Measurements from ENCODE around the gene LGALS3BP.

The LGALS3BP gene

DNA sequence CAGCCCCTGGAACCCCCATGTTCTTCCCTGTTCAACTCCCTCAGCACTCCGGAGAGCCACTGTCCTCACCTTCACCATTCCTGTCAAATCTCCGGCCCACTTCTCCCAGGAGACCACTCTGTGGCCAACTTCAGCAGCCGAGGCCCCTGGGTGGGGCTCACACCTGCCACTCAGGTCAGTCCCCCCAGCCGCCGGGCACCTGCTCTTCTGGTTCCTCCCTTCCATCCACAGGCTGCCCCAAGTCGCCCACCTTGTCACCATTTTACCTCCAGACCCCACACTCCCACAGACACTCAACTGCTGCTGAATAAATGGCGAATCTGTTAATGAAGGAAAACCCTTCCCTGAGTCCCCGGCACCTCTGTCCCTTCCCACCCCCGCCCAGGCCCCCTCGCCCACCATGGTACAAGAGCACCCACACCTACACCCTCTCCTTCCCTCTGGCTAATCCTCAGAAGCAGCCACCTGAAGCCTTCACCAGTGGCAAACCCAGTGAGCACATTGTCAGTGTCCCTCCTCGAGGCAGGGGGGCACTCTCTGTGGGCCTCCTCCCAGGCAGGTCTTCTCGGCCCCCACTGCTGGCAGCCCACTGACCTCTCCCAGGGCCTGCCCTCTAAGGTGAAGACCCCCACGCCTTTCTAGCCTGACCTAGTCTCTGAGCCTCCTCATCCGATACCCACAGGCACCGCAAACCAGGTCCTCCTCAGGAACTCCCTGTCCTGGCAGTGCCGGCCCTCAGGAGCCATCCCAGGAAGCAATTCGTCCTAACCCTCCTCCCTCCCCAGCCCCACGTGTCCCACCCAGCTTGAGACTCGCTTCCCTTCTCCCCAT is 21.7 kb upstream of the LGALS3BP start:
- Histone ChIP-seq H3K4me1 (ENCODE audit: insufficient read depth, low read length, severe bottlenecking) (no peaks in the 10 kb centered on the region), H4K20me1 (ENCODE audit: insufficient read depth, low read length) (no peaks in the 10 kb centered on the region)

DNA sequence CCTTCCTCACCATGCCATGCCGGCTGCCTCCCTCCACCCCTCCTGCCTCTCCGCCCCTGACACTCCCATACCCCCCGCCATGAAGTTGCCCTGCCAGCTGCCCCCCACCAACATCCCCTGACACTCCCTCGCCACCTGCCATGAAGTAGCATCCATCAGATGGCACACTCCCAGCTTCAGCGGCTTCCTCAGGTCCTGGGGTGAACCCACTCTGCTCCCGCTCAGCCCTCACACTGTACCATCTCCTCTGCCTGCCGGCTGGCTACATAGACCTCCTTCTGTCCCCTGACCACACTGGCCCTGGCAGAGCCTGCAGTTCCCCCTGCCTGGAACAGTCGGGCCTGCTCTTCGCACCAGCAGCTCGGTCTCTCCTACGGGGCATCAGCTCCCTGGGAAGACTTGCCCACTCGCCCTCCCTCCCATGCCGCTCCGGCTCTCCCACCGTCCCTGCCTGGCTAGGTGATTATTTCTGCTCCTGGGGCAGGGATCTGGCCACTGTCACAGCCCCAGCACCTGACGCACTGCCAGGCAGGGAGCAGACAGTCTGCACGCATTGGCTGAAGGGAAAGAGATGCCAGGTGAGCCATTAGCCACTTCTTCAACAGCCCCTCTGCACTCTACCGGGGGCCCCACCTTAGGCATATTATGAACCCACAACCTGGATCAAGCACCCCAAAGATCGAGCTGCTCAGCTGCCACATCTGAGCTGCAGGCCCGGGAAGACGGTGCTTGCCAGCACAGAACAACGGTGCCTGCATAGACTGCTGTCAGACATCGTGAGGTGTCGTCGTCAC is 20.9 kb upstream of the LGALS3BP start:
- TF ChIP-seq, protein P1, sequence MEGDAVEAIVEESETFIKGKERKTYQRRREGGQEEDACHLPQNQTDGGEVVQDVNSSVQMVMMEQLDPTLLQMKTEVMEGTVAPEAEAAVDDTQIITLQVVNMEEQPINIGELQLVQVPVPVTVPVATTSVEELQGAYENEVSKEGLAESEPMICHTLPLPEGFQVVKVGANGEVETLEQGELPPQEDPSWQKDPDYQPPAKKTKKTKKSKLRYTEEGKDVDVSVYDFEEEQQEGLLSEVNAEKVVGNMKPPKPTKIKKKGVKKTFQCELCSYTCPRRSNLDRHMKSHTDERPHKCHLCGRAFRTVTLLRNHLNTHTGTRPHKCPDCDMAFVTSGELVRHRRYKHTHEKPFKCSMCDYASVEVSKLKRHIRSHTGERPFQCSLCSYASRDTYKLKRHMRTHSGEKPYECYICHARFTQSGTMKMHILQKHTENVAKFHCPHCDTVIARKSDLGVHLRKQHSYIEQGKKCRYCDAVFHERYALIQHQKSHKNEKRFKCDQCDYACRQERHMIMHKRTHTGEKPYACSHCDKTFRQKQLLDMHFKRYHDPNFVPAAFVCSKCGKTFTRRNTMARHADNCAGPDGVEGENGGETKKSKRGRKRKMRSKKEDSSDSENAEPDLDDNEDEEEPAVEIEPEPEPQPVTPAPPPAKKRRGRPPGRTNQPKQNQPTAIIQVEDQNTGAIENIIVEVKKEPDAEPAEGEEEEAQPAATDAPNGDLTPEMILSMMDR (IDR thresholded peaks at IDR 0.05; ENCODE audit: low read length), result no peak
- no peak for TF ChIP-seq EZH2 (IDR thresholded peaks at IDR 0.05; ENCODE audit: borderline replicate concordance, low read length)
- Histone ChIP-seq H3K36me3 (ENCODE audit: insufficient read depth, low read length) (peaks cover 24% of the 10 kb centered on the region), H2AFZ (ENCODE audit: low read length) (no peak overlapping the region), H3K4me3 (ENCODE audit: low read depth, low read length, poor library complexity, severe bottlenecking) (no peak overlapping the region), H3K27me3 (ENCODE audit: insufficient read depth, low read length) (no peaks in the 10 kb centered on the region), H3K79me2 (ENCODE audit: insufficient read depth, low read length) (no peaks in the 10 kb centered on the region), H3F3A (ENCODE audit: insufficient read depth, low read length) (no peaks in the 10 kb centered on the region), H3K27ac (ENCODE audit: low read depth, low read length, poor library complexity, severe bottlenecking) (no peak overlapping the region), H3K9me3 (ENCODE audit: low read length) (no peaks in the 10 kb centered on the region), H3K4me1 (ENCODE audit: insufficient read depth, low read length, severe bottlenecking) (no peaks in the 10 kb centered on the region), H4K20me1 (ENCODE audit: insufficient read depth, low read length) (no peaks in the 10 kb centered on the region), H3K9ac (ENCODE audit: low read length) (no peak overlapping the region), H3K4me2 (ENCODE audit: low read length) (no peak overlapping the region), H3K9me2 (ENCODE audit: low read depth, low read length) (no peaks in the 10 kb centered on the region)

More for the DNA sequence above, 21.7 kb upstream of the LGALS3BP start:
- H3F3A ChIP-seq (ENCODE audit: insufficient read depth, low read length), result no peaks in the 10 kb centered on the region
- no peaks in the 10 kb centered on the region for H3K9me2 ChIP-seq (ENCODE audit: low read depth, low read length)
- H3K4me3 ChIP-seq (ENCODE audit: low read depth, low read length, poor library complexity, severe bottlenecking), result no peak overlapping the region
- H3K79me2 ChIP-seq (ENCODE audit: insufficient read depth, low read length), result no peaks in the 10 kb centered on the region
- no peak overlapping the region for H2AFZ ChIP-seq (ENCODE audit: low read length)
- H3K9me3 ChIP-seq (ENCODE audit: low read length), result no peaks in the 10 kb centered on the region
- no peak for TF ChIP-seq EZH2 (IDR thresholded peaks at IDR 0.05; ENCODE audit: borderline replicate concordance, low read length)
- TF ChIP-seq, protein P1 (IDR thresholded peaks at IDR 0.05; ENCODE audit: low read length), result no peak
- no peak overlapping the region for H3K4me2 ChIP-seq (ENCODE audit: low read length)
- no peak overlapping the region for H3K27ac ChIP-seq (ENCODE audit: low read depth, low read length, poor library complexity, severe bottlenecking)
- H3K27me3 ChIP-seq (ENCODE audit: insufficient read depth, low read length), result no peaks in the 10 kb centered on the region
- H3K36me3 ChIP-seq (ENCODE audit: insufficient read depth, low read length), result peaks cover 17% of the 10 kb centered on the region
- no peak overlapping the region for H3K9ac ChIP-seq (ENCODE audit: low read length)

DNA sequence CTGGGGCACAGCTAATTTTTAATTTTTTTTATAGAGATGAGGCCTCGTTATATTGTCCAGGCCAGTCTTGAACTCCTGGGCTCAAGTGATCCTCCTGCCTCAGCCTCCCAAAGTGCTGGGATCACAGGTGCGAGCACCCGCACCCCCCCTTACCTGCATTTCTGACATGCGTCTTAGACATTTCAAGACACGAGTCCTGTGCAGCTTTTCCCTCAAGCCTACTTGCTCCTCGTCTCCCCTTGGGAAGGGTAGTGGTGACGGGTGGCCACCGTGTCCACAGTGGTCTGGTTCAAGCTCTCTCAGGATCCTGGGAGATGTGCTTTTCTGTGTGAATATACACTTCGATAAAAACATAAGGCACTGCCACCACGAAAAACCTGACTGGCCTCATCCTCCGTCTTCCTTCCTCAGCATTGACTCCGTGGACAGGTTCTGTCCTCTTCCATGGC is 20.2 kb upstream of the LGALS3BP start:
- no peaks in the 10 kb centered on the region for H3K9me2 ChIP-seq (ENCODE audit: low read depth, low read length)
- H3K27ac ChIP-seq (ENCODE audit: low read depth, low read length, poor library complexity, severe bottlenecking), result no peak overlapping the region
- H3K9ac ChIP-seq (ENCODE audit: low read length), result no peak overlapping the region
- peaks cover 25% of the 10 kb centered on the region for H3K36me3 ChIP-seq (ENCODE audit: insufficient read depth, low read length)
- H3F3A ChIP-seq (ENCODE audit: insufficient read depth, low read length), result no peaks in the 10 kb centered on the region
- no peak overlapping the region for H2AFZ ChIP-seq (ENCODE audit: low read length)
- H3K4me3 ChIP-seq (ENCODE audit: low read depth, low read length, poor library complexity, severe bottlenecking), result no peak overlapping the region
- no peak overlapping the region for H3K4me2 ChIP-seq (ENCODE audit: low read length)
- H3K4me1 ChIP-seq (ENCODE audit: insufficient read depth, low read length, severe bottlenecking), result no peaks in the 10 kb centered on the region
- H4K20me1 ChIP-seq (ENCODE audit: insufficient read depth, low read length), result no peaks in the 10 kb centered on the region
- H3K79me2 ChIP-seq (ENCODE audit: insufficient read depth, low read length), result no peaks in the 10 kb centered on the region
- no peaks in the 10 kb centered on the region for H3K27me3 ChIP-seq (ENCODE audit: insufficient read depth, low read length)
- no peaks in the 10 kb centered on the region for H3K9me3 ChIP-seq (ENCODE audit: low read length)
- no peak for TF ChIP-seq EZH2 (IDR thresholded peaks at IDR 0.05; ENCODE audit: borderline replicate concordance, low read length)
- TF ChIP-seq, protein P1 (IDR thresholded peaks at IDR 0.05; ENCODE audit: low read length), result no peak

Measured in OCI-LY1 (cell line).